ENCODE data around the gene LPP.
"Not testable (repeated sequence)": the region's sequence is repeated elsewhere in the genome, so short reads cannot be mapped to it uniquely, and the experiment has no call there.

LPP gene

GRCh38 chr3:188126276-188126675, 27.7 kb upstream of the LPP start:
- peaks cover 8% of the 10 kb centered on the region for H3K4me1 Mint-ChIP-seq (ENCODE audit: low read depth)
- H3K27ac Mint-ChIP-seq = no peak overlapping the region
- H3K9me3 Mint-ChIP-seq = no peaks in the 10 kb centered on the region
- H3K27me3 Mint-ChIP-seq (ENCODE audit: low read depth) = no peaks in the 10 kb centered on the region
- H3K4me3 Mint-ChIP-seq = no peak overlapping the region
- DNase-seq (ENCODE audit: low spot score) = no peak
- H3K36me3 Mint-ChIP-seq (ENCODE audit: low read depth) = no peaks in the 10 kb centered on the region

DNA sequence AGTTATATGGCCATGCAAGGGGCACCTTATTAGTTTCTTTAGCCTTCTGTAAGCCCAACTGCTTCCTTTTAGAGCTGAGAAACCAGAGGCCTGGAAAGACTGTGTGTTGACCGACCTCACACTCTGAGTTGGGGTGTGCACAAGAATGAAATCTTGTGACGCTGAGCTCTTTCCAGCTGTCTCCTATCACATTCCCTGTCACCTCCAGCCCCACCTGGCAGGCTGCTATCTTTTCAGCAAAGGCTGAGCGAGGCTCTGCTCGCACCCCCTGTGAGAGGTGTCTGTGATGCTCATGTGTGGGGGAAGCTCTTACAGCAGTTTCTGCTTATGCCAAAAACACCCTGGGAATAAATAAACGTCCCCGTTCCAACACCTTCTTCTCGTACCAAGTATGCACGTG, 27.0 kb upstream of the LPP start:
- Mint-ChIP-seq H3K9me3 (no peaks in the 10 kb centered on the region), H3K36me3 (ENCODE audit: low read depth) (no peaks in the 10 kb centered on the region), H3K27me3 (ENCODE audit: low read depth) (no peaks in the 10 kb centered on the region), H3K27ac (no peak overlapping the region), H3K4me3 (no peak overlapping the region), H3K4me1 (ENCODE audit: low read depth) (peaks cover 8% of the 10 kb centered on the region)
- DNase-seq (ENCODE audit: low spot score) = no peak

DNA sequence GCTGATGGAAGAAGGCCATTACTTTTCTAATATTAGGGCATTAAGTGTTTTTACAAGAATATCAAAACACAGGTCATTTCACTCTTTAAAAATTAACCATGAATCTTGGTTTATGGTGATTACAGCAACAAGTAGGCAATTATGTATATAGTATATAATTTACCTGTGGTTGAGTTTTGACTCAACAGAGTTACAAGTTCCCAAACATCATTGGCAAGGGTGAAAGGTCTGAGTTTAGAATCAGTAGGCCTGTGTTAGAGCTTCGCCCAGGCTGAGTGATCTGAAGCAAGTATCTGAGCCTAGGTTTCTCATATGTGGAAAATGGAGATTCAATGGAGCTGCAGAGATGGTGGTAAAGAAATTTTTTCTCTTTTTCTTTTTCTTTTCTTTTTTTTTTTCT, 25.1 kb upstream of the LPP start:
- Mint-ChIP-seq H3K27me3 (ENCODE audit: low read depth) (no peaks in the 10 kb centered on the region), H3K36me3 (ENCODE audit: low read depth) (no peaks in the 10 kb centered on the region), H3K27ac (no peak overlapping the region), H3K4me1 (ENCODE audit: low read depth) (peaks cover 1% of the 10 kb centered on the region), H3K4me3 (no peak overlapping the region), H3K9me3 (peaks cover 4% of the 10 kb centered on the region)
- no peak for DNase-seq (ENCODE audit: low spot score)

GRCh38 chr3:188131023-188131422, 22.9 kb upstream of the LPP start:
- H3K9me3 Mint-ChIP-seq; H3K27me3 Mint-ChIP-seq (ENCODE audit: low read depth); H3K4me3 Mint-ChIP-seq; H3K36me3 Mint-ChIP-seq (ENCODE audit: low read depth); H3K4me1 Mint-ChIP-seq (ENCODE audit: low read depth); H3K27ac Mint-ChIP-seq; DNase-seq (ENCODE audit: low spot score): not testable (repeated sequence)

GRCh38 chr3:188133219-188133618, 20.7 kb upstream of the LPP start:
- Mint-ChIP-seq H3K9me3 (peaks cover 8% of the 10 kb centered on the region), H3K36me3 (ENCODE audit: low read depth) (no peaks in the 10 kb centered on the region), H3K4me1 (ENCODE audit: low read depth) (peaks cover 10% of the 10 kb centered on the region), H3K27me3 (ENCODE audit: low read depth) (no peaks in the 10 kb centered on the region), H3K4me3 (no peak overlapping the region), H3K27ac (no peak overlapping the region)
- DNase-seq (ENCODE audit: low spot score) = no peak

DNA sequence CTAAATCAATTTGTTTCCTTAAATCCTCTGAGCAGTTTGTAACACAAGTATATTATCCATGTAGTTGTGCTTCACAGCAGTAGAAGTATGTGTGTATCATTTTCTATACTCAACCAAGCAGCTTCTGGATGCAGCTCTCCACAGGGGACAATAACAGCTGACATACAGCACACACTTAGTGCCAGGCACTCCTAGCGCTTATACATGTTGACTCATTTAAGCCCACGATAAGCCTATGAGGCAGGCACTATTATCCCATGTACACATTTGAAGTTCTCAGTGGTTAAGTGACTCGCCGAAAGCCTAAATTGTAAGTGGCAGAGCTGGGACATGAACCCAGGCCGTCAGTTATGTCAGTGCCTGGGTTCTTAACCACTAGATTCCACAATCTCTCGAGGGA, 20.3 kb upstream of the LPP start:
- Mint-ChIP-seq H3K27ac (no peak overlapping the region), H3K4me1 (ENCODE audit: low read depth) (peaks cover 10% of the 10 kb centered on the region), H3K9me3 (peaks cover 8% of the 10 kb centered on the region), H3K4me3 (no peak overlapping the region), H3K36me3 (ENCODE audit: low read depth) (no peaks in the 10 kb centered on the region), H3K27me3 (ENCODE audit: low read depth) (no peaks in the 10 kb centered on the region)
- DNase-seq (ENCODE audit: low spot score) = no peak

DNA sequence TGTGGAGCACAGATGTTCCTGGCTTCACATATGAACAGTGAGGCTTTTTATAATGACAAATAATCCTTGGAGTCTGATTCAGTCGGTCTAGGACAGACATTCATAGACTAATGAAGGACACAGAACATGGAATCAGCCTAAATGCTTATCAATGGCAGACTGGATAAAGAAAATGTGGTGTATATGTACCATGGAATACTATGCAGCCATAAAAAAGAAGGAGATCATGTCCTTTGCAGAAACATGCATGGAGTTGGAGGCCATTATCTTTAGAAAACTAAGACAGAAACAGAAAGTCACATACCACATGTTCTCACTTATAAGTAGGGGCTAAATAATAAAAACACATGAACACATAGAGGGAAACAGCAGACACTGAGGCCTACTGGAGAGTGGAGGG, 19.9 kb upstream of the LPP start:
- Mint-ChIP-seq H3K4me3 (no peak overlapping the region), H3K36me3 (ENCODE audit: low read depth) (no peaks in the 10 kb centered on the region), H3K27me3 (ENCODE audit: low read depth) (no peaks in the 10 kb centered on the region), H3K4me1 (ENCODE audit: low read depth) (peaks cover 11% of the 10 kb centered on the region), H3K9me3 (peaks cover 8% of the 10 kb centered on the region), H3K27ac (no peak overlapping the region)
- no peak for DNase-seq (ENCODE audit: low spot score)

DNA sequence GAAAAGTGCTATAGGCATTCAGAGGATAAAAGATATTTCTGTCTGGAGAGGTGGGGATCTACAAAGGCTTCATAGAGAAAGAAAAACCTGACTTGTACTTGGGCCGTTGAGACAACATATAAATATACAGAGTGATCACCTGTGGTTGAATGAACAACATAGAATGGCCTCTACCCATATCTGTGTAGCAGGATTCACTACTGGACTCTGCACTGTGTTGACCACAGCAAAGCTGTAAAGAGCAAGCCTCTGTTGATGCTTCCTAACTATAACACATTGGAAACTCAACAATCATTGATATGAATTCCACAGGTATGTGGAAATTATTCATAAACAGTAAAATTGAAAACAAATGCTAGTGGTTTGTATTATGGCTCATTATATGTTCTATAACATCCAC, 19.1 kb upstream of the LPP start:
- H3K4me3 Mint-ChIP-seq = no peak overlapping the region

GRCh38 chr3:188135271-188135670, 18.7 kb upstream of the LPP start:
- no peak for DNase-seq (ENCODE audit: low spot score)
- Mint-ChIP-seq H3K27me3 (ENCODE audit: low read depth) (no peaks in the 10 kb centered on the region), H3K4me1 (ENCODE audit: low read depth) (peaks cover 11% of the 10 kb centered on the region), H3K4me3 (no peak overlapping the region), H3K27ac (no peak overlapping the region), H3K9me3 (peaks cover 8% of the 10 kb centered on the region), H3K36me3 (ENCODE audit: low read depth) (no peaks in the 10 kb centered on the region)

More for the DNA sequence above, 19.1 kb upstream of the LPP start:
- DNase-seq (ENCODE audit: low spot score) = no peak
- Mint-ChIP-seq H3K36me3 (ENCODE audit: low read depth) (no peaks in the 10 kb centered on the region), H3K4me1 (ENCODE audit: low read depth) (peaks cover 11% of the 10 kb centered on the region), H3K9me3 (peaks cover 8% of the 10 kb centered on the region), H3K27ac (no peak overlapping the region), H3K27me3 (ENCODE audit: low read depth) (no peaks in the 10 kb centered on the region)

DNA sequence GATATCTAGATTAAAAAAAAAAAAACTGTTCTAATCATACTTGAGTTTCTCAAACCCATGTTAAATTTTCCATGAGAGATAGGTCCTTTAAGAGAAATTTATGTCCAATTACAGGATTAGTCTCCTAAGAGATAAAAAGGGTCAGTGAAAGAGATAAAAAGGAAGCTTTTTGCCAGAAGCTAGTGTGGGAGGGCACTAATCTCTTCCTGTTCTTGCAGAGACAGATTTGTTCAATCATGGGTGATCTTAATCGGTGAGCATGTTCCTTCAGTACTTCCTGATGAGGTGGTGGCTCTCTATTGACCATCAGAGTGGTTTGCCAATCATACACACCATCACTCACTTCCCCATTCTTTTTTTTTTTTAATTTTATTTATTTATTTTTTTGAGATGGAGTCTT, 16.9 kb upstream of the LPP start:
- no peak for DNase-seq (ENCODE audit: low spot score)
- Mint-ChIP-seq H3K4me1 (ENCODE audit: low read depth) (peaks cover 11% of the 10 kb centered on the region), H3K9me3 (peaks cover 8% of the 10 kb centered on the region), H3K27ac (no peak overlapping the region), H3K4me3 (no peak overlapping the region), H3K36me3 (ENCODE audit: low read depth) (no peaks in the 10 kb centered on the region), H3K27me3 (ENCODE audit: low read depth) (peaks cover 6% of the 10 kb centered on the region)

DNA sequence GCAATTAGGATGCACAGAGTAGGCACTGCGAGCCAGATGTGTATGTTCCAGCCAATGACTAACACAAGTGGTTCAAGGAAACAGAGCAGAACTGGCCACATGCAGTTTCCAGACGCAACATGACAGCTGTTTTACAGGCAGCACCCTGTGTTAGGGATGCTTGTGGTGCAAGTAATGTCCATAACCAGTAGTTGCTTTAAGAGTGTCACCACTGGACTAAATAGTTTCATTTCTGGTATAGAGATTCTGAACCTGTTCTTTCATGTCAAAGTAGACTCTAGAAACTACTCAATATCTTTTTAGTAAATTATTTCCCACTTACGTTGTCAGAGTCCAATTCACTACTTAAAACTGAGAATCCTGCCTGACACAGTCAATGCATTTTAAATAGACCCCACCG, 14.5 kb upstream of the LPP start:
- H3K27ac Mint-ChIP-seq = no peak overlapping the region
- no peak overlapping the region for H3K4me3 Mint-ChIP-seq
- peaks cover 10% of the 10 kb centered on the region for H3K27me3 Mint-ChIP-seq (ENCODE audit: low read depth)
- no peak for DNase-seq (ENCODE audit: low spot score)
- peaks cover 15% of the 10 kb centered on the region for H3K4me1 Mint-ChIP-seq (ENCODE audit: low read depth)
- H3K9me3 Mint-ChIP-seq = no peaks in the 10 kb centered on the region
- no peaks in the 10 kb centered on the region for H3K36me3 Mint-ChIP-seq (ENCODE audit: low read depth)

GRCh38 chr3:188146219-188146618, 7.7 kb upstream of the LPP start:
- Mint-ChIP-seq H3K27ac (no peak overlapping the region), H3K27me3 (ENCODE audit: low read depth) (peaks cover 8% of the 10 kb centered on the region), H3K36me3 (ENCODE audit: low read depth) (peaks cover 4% of the 10 kb centered on the region), H3K4me3 (no peak overlapping the region), H3K4me1 (ENCODE audit: low read depth) (peaks cover 17% of the 10 kb centered on the region), H3K9me3 (no peaks in the 10 kb centered on the region)
- no peak for DNase-seq (ENCODE audit: low spot score)

GRCh38 chr3:188147782-188148181, 6.2 kb upstream of the LPP start:
- no peaks in the 10 kb centered on the region for H3K27me3 Mint-ChIP-seq (ENCODE audit: low read depth)
- no peak for DNase-seq (ENCODE audit: low spot score)
- H3K9me3 Mint-ChIP-seq = no peaks in the 10 kb centered on the region
- H3K36me3 Mint-ChIP-seq (ENCODE audit: low read depth) = peaks cover 4% of the 10 kb centered on the region
- peaks cover 23% of the 10 kb centered on the region for H3K4me1 Mint-ChIP-seq (ENCODE audit: low read depth)
- H3K4me3 Mint-ChIP-seq = no peak overlapping the region
- no peak overlapping the region for H3K27ac Mint-ChIP-seq

GRCh38 chr3:188148318-188148717, 5.6 kb upstream of the LPP start:
- peaks cover 26% of the 10 kb centered on the region for H3K4me1 Mint-ChIP-seq (ENCODE audit: low read depth)
- no peak for DNase-seq (ENCODE audit: low spot score)
- no peaks in the 10 kb centered on the region for H3K27me3 Mint-ChIP-seq (ENCODE audit: low read depth)
- no peak overlapping the region for H3K4me3 Mint-ChIP-seq
- H3K9me3 Mint-ChIP-seq = no peaks in the 10 kb centered on the region
- peaks cover 4% of the 10 kb centered on the region for H3K36me3 Mint-ChIP-seq (ENCODE audit: low read depth)
- H3K27ac Mint-ChIP-seq = no peak overlapping the region

DNA sequence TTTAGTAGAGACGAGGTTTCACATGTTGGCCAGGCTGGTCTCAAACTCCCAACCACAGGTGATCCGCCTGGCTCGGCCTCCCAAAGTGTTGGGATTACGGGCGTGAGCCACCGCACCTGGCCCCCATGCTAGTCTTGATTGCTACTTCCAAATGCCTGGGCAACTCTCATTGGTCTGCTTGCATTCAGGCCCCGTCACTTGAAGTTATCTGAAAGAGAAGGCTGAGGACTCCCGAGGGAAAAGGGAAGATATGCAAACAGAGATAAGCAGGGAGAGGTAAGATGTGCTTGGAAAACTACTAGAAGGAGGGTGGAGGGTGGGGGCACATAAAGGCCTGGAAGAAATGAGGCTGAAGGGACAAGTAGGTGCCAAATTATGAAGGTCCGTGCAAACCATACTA, 4.4 kb upstream of the LPP start:
- Mint-ChIP-seq H3K36me3 (ENCODE audit: low read depth) (peaks cover 6% of the 10 kb centered on the region), H3K4me1 (ENCODE audit: low read depth) (peaks cover 31% of the 10 kb centered on the region), H3K27ac (no peak overlapping the region), H3K27me3 (ENCODE audit: low read depth) (no peaks in the 10 kb centered on the region), H3K4me3 (no peak overlapping the region), H3K9me3 (no peaks in the 10 kb centered on the region)
- DNase-seq (ENCODE audit: low spot score) = no peak
